ENCODE results near the gene RAP1GAP2.

RAP1GAP2 gene

DNA sequence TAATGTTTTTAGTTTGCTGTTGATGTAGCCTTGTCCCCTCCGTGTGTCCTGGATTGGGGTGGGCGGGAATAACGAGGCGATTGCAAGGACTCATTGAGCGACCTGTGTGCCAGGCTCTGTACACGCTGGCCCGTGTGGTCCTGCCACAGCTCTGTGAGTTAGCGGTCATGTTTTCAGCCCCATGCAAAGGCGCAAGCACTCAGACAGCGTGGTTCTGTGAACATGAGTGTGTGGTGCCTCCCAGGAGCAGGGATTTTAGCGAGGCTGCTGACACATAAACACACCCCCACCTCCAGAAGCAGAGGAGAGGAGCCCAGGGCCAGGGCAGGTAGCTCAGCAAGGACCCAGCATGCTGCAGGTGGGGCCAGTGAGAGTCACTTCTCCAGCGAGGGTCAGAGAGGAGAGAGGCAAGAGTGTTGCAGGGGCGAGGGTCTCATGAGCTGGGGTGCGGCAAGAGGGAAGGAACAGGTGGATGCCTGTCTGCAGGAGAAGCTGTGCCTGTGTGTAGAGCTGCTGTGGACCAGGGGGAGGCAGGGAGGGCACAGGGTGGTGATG, 151.8 kb downstream of the RAP1GAP2 start:
- in situ Hi-C loops (cut with HindIII; ENCODE audit: low pct_ligation_motif_present, low sequenced_read_pairs) = no loop called here
- DNase-seq = no peak
- Histone ChIP-seq H3K36me3 (replicated peaks) (no peaks in the 10 kb centered on the region), H3K27me3 (replicated peaks) (no peaks in the 10 kb centered on the region), H3K27ac (no peak overlapping the region), H3K4me3 (ENCODE audit: low read depth, low read length) (no peak overlapping the region)
- TF ChIP-seq, protein P1, sequence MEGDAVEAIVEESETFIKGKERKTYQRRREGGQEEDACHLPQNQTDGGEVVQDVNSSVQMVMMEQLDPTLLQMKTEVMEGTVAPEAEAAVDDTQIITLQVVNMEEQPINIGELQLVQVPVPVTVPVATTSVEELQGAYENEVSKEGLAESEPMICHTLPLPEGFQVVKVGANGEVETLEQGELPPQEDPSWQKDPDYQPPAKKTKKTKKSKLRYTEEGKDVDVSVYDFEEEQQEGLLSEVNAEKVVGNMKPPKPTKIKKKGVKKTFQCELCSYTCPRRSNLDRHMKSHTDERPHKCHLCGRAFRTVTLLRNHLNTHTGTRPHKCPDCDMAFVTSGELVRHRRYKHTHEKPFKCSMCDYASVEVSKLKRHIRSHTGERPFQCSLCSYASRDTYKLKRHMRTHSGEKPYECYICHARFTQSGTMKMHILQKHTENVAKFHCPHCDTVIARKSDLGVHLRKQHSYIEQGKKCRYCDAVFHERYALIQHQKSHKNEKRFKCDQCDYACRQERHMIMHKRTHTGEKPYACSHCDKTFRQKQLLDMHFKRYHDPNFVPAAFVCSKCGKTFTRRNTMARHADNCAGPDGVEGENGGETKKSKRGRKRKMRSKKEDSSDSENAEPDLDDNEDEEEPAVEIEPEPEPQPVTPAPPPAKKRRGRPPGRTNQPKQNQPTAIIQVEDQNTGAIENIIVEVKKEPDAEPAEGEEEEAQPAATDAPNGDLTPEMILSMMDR (IDR thresholded peaks at IDR 0.05; ENCODE audit: low read depth, low read length, missing control alignments) = no peak

DNA sequence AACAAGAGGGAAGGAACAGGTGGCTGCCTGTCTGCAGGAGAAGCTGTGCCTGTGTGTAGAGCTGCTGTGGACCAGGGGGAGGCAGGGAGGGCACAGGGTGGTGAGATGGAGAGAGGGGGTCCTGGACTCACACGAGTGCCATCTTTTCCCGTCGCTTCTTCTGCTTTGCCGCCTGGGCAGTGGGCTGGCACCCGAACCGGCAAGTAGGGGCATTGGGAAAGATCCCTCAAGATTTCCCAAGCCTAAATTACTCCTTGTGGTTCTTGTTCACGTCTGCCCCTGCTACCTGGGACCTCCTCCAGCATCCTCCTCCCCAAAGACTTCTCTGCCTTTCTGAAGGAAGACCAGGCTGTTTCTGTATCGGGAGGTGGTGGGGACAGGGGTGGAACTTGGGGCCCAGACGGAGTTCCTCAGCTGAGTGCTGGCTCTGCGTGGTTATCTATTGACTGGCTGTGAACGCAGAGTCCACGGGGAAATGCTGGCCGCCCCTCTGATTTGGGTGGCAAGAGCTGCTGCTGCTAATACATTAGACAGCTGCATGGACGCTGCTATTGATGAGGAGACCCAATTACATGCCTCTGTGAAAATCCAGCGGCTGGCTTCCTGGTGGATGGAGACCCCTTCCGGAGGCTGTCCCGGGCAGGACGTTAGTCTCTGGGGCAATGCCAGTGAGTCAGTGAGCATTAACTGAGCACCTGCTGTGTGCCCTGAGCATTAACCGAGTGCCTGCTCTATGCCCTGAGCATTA, 152.7 kb downstream of the RAP1GAP2 start:
- Histone ChIP-seq H3K27ac (no peak overlapping the region), H3K4me3 (ENCODE audit: low read depth, low read length) (no peak overlapping the region), H3K36me3 (replicated peaks) (no peaks in the 10 kb centered on the region), H3K27me3 (replicated peaks) (no peaks in the 10 kb centered on the region)
- DNase-seq = no peak
- TF ChIP-seq, protein P1 (IDR thresholded peaks at IDR 0.05; ENCODE audit: low read depth, low read length, missing control alignments) = no peak
- in situ Hi-C loops (cut with HindIII; ENCODE audit: low pct_ligation_motif_present, low sequenced_read_pairs) = no loop called here

- H3K27me3 ChIP-seq (replicated peaks) = no peaks in the 10 kb centered on the region
- no peak overlapping the region for H3K27ac ChIP-seq
- in situ Hi-C loops (cut with HindIII; ENCODE audit: low pct_ligation_motif_present, low sequenced_read_pairs) = no loop called here
- TF ChIP-seq, protein P1 (IDR thresholded peaks at IDR 0.05; ENCODE audit: low read depth, low read length, missing control alignments) = no peak
- DNase-seq = no peak
- H3K4me3 ChIP-seq (ENCODE audit: low read depth, low read length) = no peak overlapping the region
- H3K36me3 ChIP-seq (replicated peaks) = no peaks in the 10 kb centered on the region
These were observed 153.3 kb downstream of the RAP1GAP2 start for GRCh38 chr17:2949469-2950044.

DNA sequence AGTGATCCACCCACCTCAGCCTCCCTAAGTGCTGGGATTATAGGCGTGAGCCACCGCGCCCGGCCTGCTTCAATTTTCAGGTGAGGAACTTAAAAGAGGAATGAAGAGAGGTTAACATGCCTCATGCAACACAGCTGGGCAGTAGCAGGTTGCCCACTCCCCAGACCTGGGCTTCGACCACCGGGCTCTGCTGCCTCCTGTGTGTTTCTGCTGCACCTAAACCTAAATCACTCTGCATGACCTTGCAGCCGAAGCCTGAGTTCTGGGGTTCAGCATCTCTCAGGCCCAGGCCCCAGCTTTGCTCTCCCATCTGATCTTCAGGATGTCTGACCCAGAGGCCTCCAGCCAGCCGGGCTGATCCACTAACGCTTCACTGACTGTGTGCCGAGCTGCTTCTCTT, 154.6 kb downstream of the RAP1GAP2 start:
- no peaks in the 10 kb centered on the region for H3K27me3 ChIP-seq (replicated peaks)
- no peak for DNase-seq
- in situ Hi-C loops (cut with HindIII; ENCODE audit: low pct_ligation_motif_present, low sequenced_read_pairs) = no loop called here

GRCh38 chr17:2952174-2952845, 156.1 kb downstream of the RAP1GAP2 start:
- H3K27me3 ChIP-seq (replicated peaks) = no peaks in the 10 kb centered on the region
- H3K27ac ChIP-seq = no peak overlapping the region
- no peak for DNase-seq
- H3K36me3 ChIP-seq (replicated peaks) = no peaks in the 10 kb centered on the region
- in situ Hi-C loops (cut with HindIII; ENCODE audit: low pct_ligation_motif_present, low sequenced_read_pairs) = no loop called here
- TF ChIP-seq, protein P1 (IDR thresholded peaks at IDR 0.05; ENCODE audit: low read depth, low read length, missing control alignments) = no peak
- no peak overlapping the region for H3K4me3 ChIP-seq (ENCODE audit: low read depth, low read length)

More for the DNA sequence above, 154.6 kb downstream of the RAP1GAP2 start:
- Histone ChIP-seq H3K4me3 (ENCODE audit: low read depth, low read length) (no peak overlapping the region), H3K27ac (no peak overlapping the region), H3K36me3 (replicated peaks) (no peaks in the 10 kb centered on the region)
- TF ChIP-seq, protein P1 (IDR thresholded peaks at IDR 0.05; ENCODE audit: low read depth, low read length, missing control alignments) = no peak
